Progenitor cell of endocrine pancreas (in vitro differentiated cells): Measurements from ENCODE around the gene TRIM28. TPM values are rescaled to one million over a fixed set of nuclear protein-coding genes. Genes with fewer than 3 reads are reported as not detected.

Source experiments
- DNase-seq: peaks from one replicate; pipeline ENCODE4 v3.0.0; 2021; ENCODE audit warnings: low spot score; ENCODE audit not compliant: unreplicated experiment
- H3K27ac Mint-ChIP-seq: 2 replicates; pipeline ENCODE4 v1.8.0; 2021; ENCODE audit warnings: mild to moderate bottlenecking, moderate library complexity, mixed read lengths
- H3K27me3 Mint-ChIP-seq: 2 replicates; pipeline ENCODE4 v1.8.0; 2021; ENCODE audit warnings: mixed read lengths
- H3K36me3 Mint-ChIP-seq: 2 replicates; pipeline ENCODE4 v1.8.0; 2022; ENCODE audit warnings: mixed read lengths; ENCODE audit not compliant: insufficient read depth
- H3K4me1 Mint-ChIP-seq: 2 replicates; pipeline ENCODE4 v1.8.0; 2021; ENCODE audit warnings: low read depth, mixed read lengths
- H3K4me3 Mint-ChIP-seq: 2 replicates; pipeline ENCODE4 v1.8.0; 2021; ENCODE audit warnings: low read depth, mild to moderate bottlenecking, moderate library complexity, mixed read lengths
- H3K9me3 Mint-ChIP-seq: 2 replicates; pipeline ENCODE4 v1.8.0; 2021; ENCODE audit warnings: low read depth, mixed read lengths
- CTCF ChIP-seq: fragments of 200-600 bp; sonication (generic); IDR thresholded peaks from one replicate; pipeline ENCODE4 v1.5.0; 2021; ENCODE audit warnings: antibody characterized with exemption, mild to moderate bottlenecking; ENCODE audit not compliant: unreplicated experiment
- microRNA-seq: library from miRNA; unstranded; fragments of <30 nt; microRNA quantifications from one replicate; pipeline ENCODE4 v1.1.0, GENCODE V29; 2020; ENCODE audit warnings: borderline number of aligned reads; ENCODE audit not compliant: unreplicated experiment
- total RNA-seq: library from RNA; stranded (reverse); gene quantifications from 2 replicates; pipeline ENCODE4 v1.2.1, GENCODE V29; 2021

TRIM28 gene
- total RNA-seq, 1 donor from 2014 or later, result 699 TPM

DNA sequence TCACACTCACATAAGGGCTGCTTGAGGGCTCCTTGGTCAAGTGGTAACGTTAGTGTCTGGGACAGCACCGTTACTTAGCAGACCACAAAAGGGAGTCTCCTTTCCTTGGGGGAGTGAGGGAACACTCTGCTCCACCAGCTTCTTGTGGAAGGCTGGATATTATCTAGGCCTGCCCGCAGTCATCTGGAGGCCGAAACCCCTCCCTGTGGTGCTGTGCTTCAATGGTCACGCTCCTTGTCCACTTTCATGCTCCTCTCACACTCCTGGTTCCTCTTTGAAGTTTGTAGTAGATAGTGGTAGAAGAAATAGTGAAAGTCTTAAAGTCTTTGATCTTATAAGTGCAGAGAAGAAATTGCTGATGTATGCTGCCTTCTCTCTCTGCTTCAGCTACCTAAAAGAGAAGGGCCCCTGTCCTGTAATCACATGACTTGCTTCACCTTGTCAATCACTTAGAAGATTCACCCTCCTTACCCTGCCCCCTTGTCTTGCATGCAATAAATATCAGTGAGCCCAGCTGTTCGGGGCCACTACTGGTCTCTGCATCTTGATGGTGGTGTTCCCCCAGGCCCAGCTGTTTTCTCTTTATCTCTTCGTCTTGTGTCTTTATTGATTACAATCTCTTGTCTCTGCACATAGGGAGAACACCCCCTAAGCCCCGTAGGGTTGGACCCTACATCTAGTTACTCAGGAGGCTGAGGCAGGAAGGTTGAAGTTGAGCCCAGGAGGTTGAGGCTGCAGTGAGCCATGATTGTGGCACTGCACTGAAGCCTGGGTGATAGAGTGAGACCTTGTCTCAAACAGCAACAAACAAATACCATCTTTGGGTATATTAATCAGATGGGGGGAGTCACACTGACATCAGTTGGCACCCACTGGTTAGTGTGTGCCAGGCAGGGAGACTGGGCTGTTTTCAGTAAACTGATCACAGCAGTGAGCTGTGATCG, 40.9 kb downstream of the TRIM28 start:
- Mint-ChIP-seq H3K4me1 (no peaks in the 10 kb centered on the region), H3K4me3 (no peak overlapping the region), H3K9me3 (no peaks in the 10 kb centered on the region)

GRCh38 chr19:58585442-58586132, 41.7 kb downstream of the TRIM28 start:
- Mint-ChIP-seq H3K9me3 (no peaks in the 10 kb centered on the region), H3K27ac (no peak overlapping the region), H3K4me3 (no peak overlapping the region), H3K36me3 (peaks cover 11% of the 10 kb centered on the region), H3K4me1 (no peaks in the 10 kb centered on the region), H3K27me3 (no peaks in the 10 kb centered on the region)
- no peak for TF ChIP-seq CTCF
- DNase-seq, result no peak

More for the DNA sequence above, 40.9 kb downstream of the TRIM28 start:
- H3K27ac Mint-ChIP-seq, result no peak overlapping the region
- no peak for TF ChIP-seq CTCF
- peaks cover 11% of the 10 kb centered on the region for H3K36me3 Mint-ChIP-seq
- H3K27me3 Mint-ChIP-seq, result no peaks in the 10 kb centered on the region
- DNase-seq, result no peak

DNA sequence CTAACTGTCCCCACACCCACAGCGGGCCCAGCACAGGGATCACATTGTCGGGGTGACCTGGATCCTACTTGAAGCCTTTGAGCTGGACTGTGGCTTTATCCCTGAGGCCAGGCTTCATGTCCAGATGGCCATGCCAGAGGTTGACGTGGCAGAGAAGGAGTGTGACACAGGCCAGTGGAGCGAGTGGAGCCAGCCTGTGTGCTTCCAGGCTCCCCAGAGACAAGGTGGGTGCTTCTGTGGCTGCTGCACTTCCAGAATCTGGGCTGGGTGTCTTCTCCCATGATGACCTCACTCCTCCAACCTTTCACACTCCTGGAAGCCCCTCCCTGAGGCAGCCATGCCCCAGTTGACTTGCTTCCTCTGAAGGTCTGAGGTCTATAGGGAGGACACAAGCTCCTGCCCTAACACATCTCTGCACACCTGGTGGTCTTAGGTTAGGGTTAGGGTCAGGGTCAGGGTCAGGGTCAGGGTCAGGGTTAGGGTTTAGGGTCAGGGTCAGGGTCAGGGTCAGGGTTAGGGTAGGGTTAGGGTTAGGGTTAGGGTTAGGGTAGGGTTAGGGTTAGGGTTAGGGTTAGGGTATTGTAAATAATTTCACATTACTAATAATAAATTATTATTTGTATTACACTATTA, 42.4 kb downstream of the TRIM28 start:
- no peaks in the 10 kb centered on the region for H3K27me3 Mint-ChIP-seq
- no peak overlapping the region for H3K27ac Mint-ChIP-seq
- no peak overlapping the region for H3K4me3 Mint-ChIP-seq
- H3K9me3 Mint-ChIP-seq, result no peaks in the 10 kb centered on the region
- TF ChIP-seq CTCF, result no peak
- H3K4me1 Mint-ChIP-seq, result no peaks in the 10 kb centered on the region
- peak; percentile 6 for DNase-seq
- H3K36me3 Mint-ChIP-seq, result peaks cover 9% of the 10 kb centered on the region

Small RNA genes within 50 kb of the gene (microRNA-seq; reads per million reads assigned to microRNA genes)
- 5.4 reads per million for gene MIR6807

Other genes with a start within 250 kb of the TRIM28 start
- 41.3 and 46.2 TPM in 2 replicates for gene ERVK3-1, start 238.7 kb upstream of the TRIM28 start, total RNA-seq
- 4.6 TPM in 2 replicates for gene ZSCAN22, start 217.1 kb upstream of the TRIM28 start, total RNA-seq
- 3.9 and 4.6 TPM in 2 replicates for gene A1BG, start 190.6 kb upstream of the TRIM28 start, total RNA-seq
- gene ZNF497, start 181.3 kb upstream of the TRIM28 start, total RNA-seq, result 11.7 and 13.4 TPM in 2 replicates
- gene ZNF837, start 163.0 kb upstream of the TRIM28 start, total RNA-seq, result 5.4 and 6.1 TPM in 2 replicates
- gene RPS5, start 156.8 kb upstream of the TRIM28 start, total RNA-seq, result 1,006 and 1,040 TPM in 2 replicates
- 0.42 TPM in 1 of 2 replicates, not detected in the other for gene RNF225, start 148.4 kb upstream of the TRIM28 start, total RNA-seq
- gene ZNF584, start 135.4 kb upstream of the TRIM28 start, total RNA-seq, result 16.7 and 18.2 TPM in 2 replicates
- gene ZNF132, start 103.9 kb upstream of the TRIM28 start, total RNA-seq, result 3.5 TPM in 2 replicates
- gene ZNF324B, start 92.4 kb upstream of the TRIM28 start, total RNA-seq, result 10.1 and 11.2 TPM in 2 replicates
- gene ZNF324, start 77.0 kb upstream of the TRIM28 start, total RNA-seq, result 12.9 and 14.7 TPM in 2 replicates
- gene ZNF446, start 67.7 kb upstream of the TRIM28 start, total RNA-seq, result 17.7 and 19.4 TPM in 2 replicates
- 9.4 and 9.9 TPM in 2 replicates for gene SLC27A5, start 32.1 kb upstream of the TRIM28 start, total RNA-seq
- 22.3 and 22.7 TPM in 2 replicates for gene ZBTB45, start 24.3 kb upstream of the TRIM28 start, total RNA-seq
- gene CHMP2A, start 11.0 kb downstream of the TRIM28 start, total RNA-seq, result 72.2 and 81.5 TPM in 2 replicates
- gene UBE2M, start 14.5 kb downstream of the TRIM28 start, total RNA-seq, result 73.0 and 80.4 TPM in 2 replicates
- gene MZF1, start 29.3 kb downstream of the TRIM28 start, total RNA-seq, result 70.9 and 71.3 TPM in 2 replicates